ENCODE results near the gene DOCK1. TPM values are rescaled to one million over a fixed set of nuclear protein-coding genes. Genes with fewer than 3 reads are reported as not detected.
A peak's percentile ranks its signal among the peaks of the same experiment; 100 is the strongest.

The DOCK1 gene
- total and polyA plus RNA-seq, 3 donors from 2014 or later, result 19.0 to 46.2 (median 32.0) TPM

GRCh38 chr10:127326883-127327282 lies 421.7 kb downstream of the DOCK1 start:
- 96 to 98% methylated on average over 3 of the region's 3 CpGs for WGBS, 2 donors
- Histone ChIP-seq H3K4me1 (no peaks in the 10 kb centered on the region), H3K4me3 (no peak overlapping the region), H3K9me3 (no peaks in the 10 kb centered on the region), H3K27ac (no peak overlapping the region), H3K36me3 (ENCODE audit: low read depth, missing control alignments) (no peaks in the 10 kb centered on the region), H3K27me3 (no peaks in the 10 kb centered on the region)
- TF ChIP-seq CTCF (IDR thresholded peaks at IDR 0.05) (no peak), POLR2A (IDR thresholded peaks at IDR 0.05) (no peak)
- DNase-seq, result no peak
- intact Hi-C loops (cut with DNase I; ENCODE audit: low total_unique reads), result no loop called here

- H3K36me3 ChIP-seq (ENCODE audit: low read depth, missing control alignments), result no peaks in the 10 kb centered on the region
- H3K27me3 ChIP-seq, result no peaks in the 10 kb centered on the region
- intact Hi-C loops (cut with DNase I; ENCODE audit: low total_unique reads), result no loop called here
- no peaks in the 10 kb centered on the region for H3K9me3 ChIP-seq
- 78 to 96% methylated on average over 6 of the region's 6 CpGs for WGBS, 2 donors
- H3K27ac ChIP-seq, result no peak overlapping the region
- no peak for DNase-seq
- H3K4me1 ChIP-seq, result no peaks in the 10 kb centered on the region
- TF ChIP-seq POLR2A (IDR thresholded peaks at IDR 0.05), result no peak
- no peak for TF ChIP-seq CTCF (IDR thresholded peaks at IDR 0.05)
- no peak overlapping the region for H3K4me3 ChIP-seq
Observed at GRCh38 chr10:127331696-127332095, 426.5 kb downstream of the DOCK1 start.

GRCh38 chr10:127332631-127333030 lies 427.4 kb downstream of the DOCK1 start:
- 80 to 87% methylated on average over 4 of the region's 4 CpGs for WGBS, 2 donors
- no peak for TF ChIP-seq POLR2A (IDR thresholded peaks at IDR 0.05)
- no peak for TF ChIP-seq CTCF (IDR thresholded peaks at IDR 0.05)
- intact Hi-C loops (cut with DNase I; ENCODE audit: low total_unique reads), result no loop called here

GRCh38 chr10:127337801-127338200 lies 432.6 kb downstream of the DOCK1 start:
- H3K4me3 ChIP-seq, result no peak overlapping the region
- no peaks in the 10 kb centered on the region for H3K27me3 ChIP-seq
- H3K27ac ChIP-seq, result no peak overlapping the region
- H3K36me3 ChIP-seq (ENCODE audit: low read depth, missing control alignments), result no peaks in the 10 kb centered on the region
- no peak for TF ChIP-seq CTCF (IDR thresholded peaks at IDR 0.05)
- intact Hi-C loops (cut with DNase I; ENCODE audit: low total_unique reads), result no loop called here
- no peaks in the 10 kb centered on the region for H3K9me3 ChIP-seq
- 70 to 76% methylated on average over 11 of the region's 11 CpGs for WGBS, 2 donors
- no peak for DNase-seq
- H3K4me1 ChIP-seq, result peaks cover 6% of the 10 kb centered on the region

More at GRCh38 chr10:127332631-127333030, 427.4 kb downstream of the DOCK1 start:
- peaks cover 2% of the 10 kb centered on the region for H3K4me1 ChIP-seq
- DNase-seq, result no peak
- no peaks in the 10 kb centered on the region for H3K27me3 ChIP-seq
- H3K4me3 ChIP-seq, result no peak overlapping the region
- H3K27ac ChIP-seq, result no peak overlapping the region
- no peaks in the 10 kb centered on the region for H3K36me3 ChIP-seq (ENCODE audit: low read depth, missing control alignments)
- no peaks in the 10 kb centered on the region for H3K9me3 ChIP-seq

GRCh38 chr10:127338399-127339110 lies 433.3 kb downstream of the DOCK1 start:
- H3K36me3 ChIP-seq (ENCODE audit: low read depth, missing control alignments), result no peaks in the 10 kb centered on the region
- no peaks in the 10 kb centered on the region for H3K9me3 ChIP-seq
- peaks cover 6% of the 10 kb centered on the region for H3K4me1 ChIP-seq
- H3K4me3 ChIP-seq, result no peak overlapping the region
- WGBS, 2 donors, result 48 to 65% methylated on average over 10 of the region's 10 CpGs
- no peak for DNase-seq
- H3K27me3 ChIP-seq, result no peaks in the 10 kb centered on the region
- TF ChIP-seq CTCF (IDR thresholded peaks at IDR 0.05) (no peak), POLR2A (IDR thresholded peaks at IDR 0.05) (no peak)
- H3K27ac ChIP-seq, result peak overlapping the region in 1 of 2 donors; percentile 15
- intact Hi-C loops (cut with DNase I; ENCODE audit: low total_unique reads), result no loop called here
